Measurements from ENCODE around the gene OR5AU1.

OR5AU1 gene

DNA sequence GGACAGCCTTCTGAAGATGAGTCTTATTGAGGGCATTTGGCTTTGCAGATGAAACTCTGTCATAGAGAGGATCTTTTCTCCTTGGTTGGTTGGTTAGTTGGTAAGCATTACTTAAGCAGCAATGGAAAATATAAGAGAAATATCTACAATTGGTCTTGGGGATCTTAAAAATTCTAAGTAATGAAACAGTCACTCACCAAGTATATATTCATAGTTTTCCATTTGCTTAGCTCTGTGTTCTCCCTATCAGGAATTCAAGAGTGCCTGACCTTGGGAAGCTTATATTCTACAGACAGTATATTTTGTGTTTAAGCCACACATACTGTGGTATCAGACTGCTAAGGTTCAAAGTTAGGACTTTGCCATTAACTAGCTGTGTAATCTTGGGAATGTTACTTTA is at the start of gene OR5AU1:
OR5AU1 (minus strand) TSS at position 101 of the 400 bp plus-strand sequence. CDS start 191 bp downstream, outside the sequence.
- in situ Hi-C loops (cut with MboI; ENCODE audit: low sequenced_read_pairs), result no loop called here

- in situ Hi-C loops (cut with MboI; ENCODE audit: low sequenced_read_pairs), result no loop called here
These were observed 49.3 kb upstream of the OR5AU1 start for GRCh38 chr14:21205026-21205677.

GRCh38 chr14:21204167-21205025 is 48.5 kb upstream of the OR5AU1 start:
- in situ Hi-C loops (cut with MboI; ENCODE audit: low sequenced_read_pairs), result no loop called here

- in situ Hi-C loops (cut with MboI; ENCODE audit: low sequenced_read_pairs), result no loop called here
These were observed 47.8 kb upstream of the OR5AU1 start for GRCh38 chr14:21203470-21204166.

DNA sequence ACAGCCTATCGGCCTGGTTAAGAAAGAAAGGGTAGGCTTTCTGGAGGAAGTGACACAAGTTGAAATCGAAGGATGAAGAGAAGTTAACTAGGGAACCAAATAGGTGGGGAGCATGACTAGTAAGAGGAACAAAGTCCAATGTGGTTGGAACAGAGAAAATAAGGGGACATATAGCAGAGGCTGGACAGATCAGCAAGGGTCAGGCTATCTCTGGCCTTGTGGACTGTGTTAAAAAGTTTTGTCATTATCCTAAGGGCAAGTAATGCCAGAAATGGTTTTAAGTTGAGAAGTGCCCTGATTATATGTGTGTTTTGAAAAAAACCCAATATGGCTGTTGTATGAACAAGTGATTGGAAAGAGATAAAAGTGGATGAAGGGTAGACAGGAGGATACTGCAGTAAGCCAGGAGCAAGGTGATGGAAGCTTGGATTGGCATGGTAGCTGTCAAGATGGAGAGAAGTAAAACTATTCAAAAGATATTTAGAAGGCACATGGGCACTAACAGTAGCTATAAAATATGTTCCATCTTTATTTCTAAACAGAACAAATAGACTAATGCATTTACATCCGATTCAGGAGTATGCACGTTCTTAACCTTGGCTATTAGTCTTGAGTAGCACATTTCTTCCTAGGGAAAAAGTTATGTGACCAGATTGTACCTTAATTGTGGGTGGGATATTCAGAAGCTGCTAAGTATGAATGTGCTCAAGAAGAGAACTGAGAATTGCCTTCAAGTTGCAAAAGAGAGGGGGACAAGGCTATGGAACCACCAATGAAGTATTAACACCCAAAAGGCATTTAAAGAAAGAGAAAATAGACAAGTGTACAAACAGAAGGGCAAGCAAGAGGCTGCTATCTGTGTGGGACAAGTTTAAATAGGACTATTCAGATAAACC is 46.8 kb upstream of the OR5AU1 start:
- in situ Hi-C loops (cut with MboI; ENCODE audit: low sequenced_read_pairs), result no loop called here

DNA sequence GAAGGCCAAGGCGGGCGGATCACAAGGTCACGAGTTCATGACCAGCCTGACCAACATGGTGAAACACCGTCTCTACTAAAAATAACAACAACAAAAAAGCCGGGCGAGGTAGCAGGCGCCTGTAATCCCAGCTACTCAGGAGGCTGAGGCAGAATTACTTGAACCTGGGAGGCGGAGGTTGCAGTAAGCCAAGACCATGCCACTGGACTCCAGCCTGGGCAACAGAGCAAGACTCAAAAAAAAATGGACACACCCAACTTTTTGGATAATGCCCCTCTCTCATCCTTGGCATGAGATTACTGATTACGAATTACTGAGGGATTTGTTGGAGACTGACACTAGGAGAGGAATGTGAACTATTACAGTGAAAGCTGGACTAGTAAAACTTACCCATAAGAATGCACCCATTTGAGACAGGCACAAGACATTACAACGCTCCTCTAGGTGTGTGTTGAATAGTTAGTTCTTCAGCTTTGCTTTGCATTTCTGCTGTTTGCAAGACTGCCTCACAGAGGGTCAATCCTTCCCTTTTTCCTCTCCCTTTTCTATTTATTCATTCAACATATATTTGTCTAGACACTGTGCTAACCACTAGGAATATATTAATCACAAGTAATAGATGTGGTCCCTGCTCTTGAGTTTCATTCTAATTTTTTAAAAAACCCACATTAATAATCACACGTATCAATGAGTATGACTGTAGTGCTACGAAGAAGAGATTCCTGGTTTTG is 46.0 kb upstream of the OR5AU1 start:
- in situ Hi-C loops (cut with MboI; ENCODE audit: low sequenced_read_pairs), result no loop called here

GRCh38 chr14:21200752-21201461 is 45.0 kb upstream of the OR5AU1 start:
- in situ Hi-C loops (cut with MboI; ENCODE audit: low sequenced_read_pairs), result no loop called here

DNA sequence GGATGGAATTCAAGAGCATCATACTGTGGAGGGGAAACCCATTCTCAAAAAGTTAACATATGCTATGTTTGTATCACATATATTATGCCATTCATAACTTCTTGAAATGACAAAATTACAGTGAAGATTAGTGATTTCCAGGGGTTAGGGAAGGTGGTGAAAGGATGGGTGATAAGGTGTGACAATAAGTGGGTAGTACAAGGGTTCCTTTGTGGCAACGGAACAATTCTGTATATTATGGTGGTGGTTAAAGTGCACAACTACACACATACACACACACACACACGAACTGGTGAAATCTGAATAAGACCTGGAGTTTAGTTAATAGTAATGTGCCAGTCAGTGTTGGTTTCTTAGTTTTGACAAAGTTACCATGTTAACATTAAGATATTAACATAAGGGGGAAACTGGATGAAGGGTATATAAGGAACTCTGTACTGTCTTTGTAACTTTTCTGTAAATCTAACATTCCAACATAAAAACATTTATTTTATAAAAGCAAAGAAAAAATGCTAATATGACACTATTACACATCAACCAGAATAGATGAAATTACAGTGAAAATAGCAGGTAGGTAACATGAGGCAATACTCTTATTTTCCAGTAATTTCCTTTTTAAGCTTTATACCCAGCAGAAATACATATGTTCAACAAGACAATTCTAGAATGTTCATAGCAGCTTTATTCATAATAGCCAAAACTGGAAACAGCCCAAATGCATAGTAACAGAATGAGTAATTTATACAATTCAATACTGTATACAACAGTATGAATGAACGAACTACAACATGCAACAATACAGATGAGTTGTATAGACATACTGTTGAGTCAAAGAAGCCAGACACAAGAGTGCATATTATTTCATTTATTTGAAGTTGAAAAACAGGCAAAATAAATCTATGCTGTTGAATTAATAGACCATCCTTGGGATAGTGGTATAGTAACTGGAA is 44.0 kb upstream of the OR5AU1 start:
- in situ Hi-C loops (cut with MboI; ENCODE audit: low sequenced_read_pairs), result no loop called here

DNA sequence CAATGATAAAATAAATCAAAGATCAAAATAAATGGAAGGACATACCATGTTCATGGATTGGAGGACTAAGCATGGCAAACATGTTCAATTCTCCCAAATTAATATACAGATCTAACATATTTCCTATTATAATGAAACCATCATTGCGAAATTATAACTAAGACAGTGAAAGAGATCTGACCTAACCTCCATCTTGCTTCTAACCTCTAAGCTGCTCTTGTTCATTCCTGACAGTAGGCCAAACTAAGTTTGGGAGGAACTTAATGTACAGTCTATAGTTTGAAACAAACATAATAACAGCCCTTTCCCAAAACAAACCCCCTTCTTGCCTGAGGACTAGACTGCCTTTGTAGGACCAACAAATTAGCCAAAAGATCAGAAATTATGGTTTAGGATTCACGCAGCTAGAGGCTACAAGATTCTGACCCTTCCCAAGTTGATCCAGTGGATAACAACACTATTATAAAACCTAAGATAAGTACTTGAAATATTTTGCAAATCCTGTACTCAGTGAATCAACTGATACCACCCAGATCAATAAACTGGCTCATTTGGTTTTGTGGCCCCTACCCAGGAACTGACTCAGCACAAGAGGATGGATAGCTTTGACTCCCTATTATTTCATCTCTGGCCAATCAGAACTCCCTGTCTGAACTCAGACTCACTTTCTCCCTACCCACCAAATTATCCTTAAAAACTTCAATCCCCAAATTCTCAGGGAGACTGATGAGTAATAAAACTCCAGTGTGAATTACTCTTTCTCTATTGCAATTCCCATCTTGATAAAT is 41.7 kb upstream of the OR5AU1 start:
- in situ Hi-C loops (cut with MboI; ENCODE audit: low sequenced_read_pairs), result no loop called here

- in situ Hi-C loops (cut with MboI; ENCODE audit: low sequenced_read_pairs), result no loop called here
These were observed 38.7 kb upstream of the OR5AU1 start for GRCh38 chr14:21194597-21194996.

DNA sequence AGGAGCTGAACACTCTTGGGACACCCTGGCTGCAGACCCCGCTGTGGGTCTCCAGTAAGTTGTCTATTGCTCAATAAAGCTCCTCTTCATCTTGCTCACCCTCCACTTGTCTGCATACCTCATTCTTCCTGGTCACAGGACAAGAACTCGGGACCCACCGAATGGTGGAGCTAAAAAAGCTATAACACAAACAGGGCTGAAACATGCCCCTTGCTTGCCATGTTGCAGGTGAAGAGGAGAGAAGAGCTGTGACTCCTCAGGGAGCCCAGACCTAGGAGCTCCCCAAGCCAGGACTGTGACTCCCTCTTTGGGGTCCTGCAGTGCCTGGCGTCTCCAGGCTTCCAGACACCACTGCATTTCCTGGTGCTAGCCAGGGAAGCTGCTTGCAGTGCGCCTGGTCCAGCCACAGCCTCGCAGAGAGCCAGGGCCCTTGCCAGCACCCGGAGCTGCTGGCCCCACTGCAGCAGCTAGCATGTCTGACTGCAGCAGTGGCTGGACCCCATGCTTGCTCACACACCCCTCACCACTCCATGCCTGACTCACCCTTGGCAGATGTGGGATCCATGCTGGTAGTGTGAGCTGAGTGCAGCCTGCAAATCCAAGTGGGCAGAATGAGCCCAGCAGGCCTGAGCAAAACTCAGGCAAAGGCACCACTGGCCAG is 37.1 kb upstream of the OR5AU1 start:
- in situ Hi-C loops (cut with MboI; ENCODE audit: low sequenced_read_pairs), result no loop called here

DNA sequence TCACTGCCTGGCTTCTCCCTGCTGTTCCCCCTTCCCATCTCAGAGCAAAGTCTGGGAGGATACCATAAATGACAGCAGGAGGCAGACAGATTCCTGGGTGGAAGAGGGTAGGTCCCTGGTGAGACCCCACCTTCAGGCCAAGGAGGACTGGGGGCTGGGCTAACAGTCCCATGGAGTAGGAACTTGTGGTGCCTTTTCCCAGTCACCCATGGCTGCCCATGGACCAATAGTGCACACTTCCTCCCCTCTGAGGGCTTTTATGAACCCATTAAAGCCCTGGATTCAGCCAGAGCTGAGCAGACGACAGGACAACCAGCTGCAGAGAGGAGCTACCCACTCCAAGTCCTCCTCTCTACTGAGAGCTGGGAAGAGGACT is 36.6 kb upstream of the OR5AU1 start:
- in situ Hi-C loops (cut with MboI; ENCODE audit: low sequenced_read_pairs), result no loop called here

DNA sequence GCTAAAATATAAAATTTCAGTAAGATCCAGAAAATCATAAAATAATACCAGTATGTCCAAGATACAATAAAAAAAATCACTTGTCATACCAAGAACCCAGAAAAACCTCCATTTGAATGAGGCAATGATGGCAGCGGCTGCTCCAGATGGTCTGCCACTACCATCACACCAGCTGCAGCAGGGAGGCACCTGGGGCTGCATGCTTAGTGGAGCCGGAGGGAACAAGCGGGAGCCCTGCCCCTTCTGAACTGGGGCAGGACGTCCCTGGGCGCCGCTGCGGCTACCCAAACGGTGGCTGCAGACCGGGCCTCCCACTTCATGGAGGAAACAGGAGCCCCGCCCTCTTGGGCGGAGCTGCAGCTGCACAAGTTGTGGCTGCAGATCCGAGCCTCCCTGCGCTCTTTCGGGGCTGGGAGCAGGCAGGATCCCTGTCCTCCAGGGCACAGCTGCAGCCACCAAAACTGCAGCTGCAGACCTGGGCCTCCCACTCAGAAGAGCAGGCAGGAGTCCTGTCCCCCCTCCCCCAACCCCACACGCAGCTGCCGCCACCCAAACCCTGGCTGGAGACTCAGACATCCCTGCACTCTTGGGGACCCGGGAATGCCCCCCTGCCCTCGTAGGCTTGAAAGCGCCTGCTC is 36.1 kb upstream of the OR5AU1 start:
- in situ Hi-C loops (cut with MboI; ENCODE audit: low sequenced_read_pairs), result no loop called here

DNA sequence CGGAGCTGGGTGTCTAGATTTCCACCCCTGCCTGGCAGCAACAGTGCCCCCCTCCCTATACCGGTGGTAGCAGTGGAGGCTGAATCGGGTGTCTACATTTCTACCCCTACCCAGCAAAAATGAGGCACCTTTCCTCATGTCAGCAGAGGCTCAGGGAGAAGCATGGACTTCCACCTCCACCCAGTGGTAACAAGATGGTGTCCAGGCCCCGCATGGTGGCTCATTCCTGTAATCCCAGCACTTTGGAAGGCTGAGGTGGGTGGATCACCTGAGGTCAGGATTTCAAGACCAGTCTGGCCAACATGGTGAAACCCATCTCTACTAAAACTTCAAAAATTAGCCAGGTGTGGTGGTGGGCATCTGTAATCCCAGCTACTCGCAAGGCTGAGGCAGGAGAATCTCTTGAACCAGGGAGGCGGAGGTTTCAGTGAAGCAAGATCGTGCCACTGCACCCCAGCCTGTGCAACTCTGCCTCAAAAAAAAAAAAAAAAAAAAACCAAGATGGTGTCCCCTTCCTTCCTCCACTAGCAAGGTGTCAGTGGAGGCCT is 35.5 kb upstream of the OR5AU1 start:
- in situ Hi-C loops (cut with MboI; ENCODE audit: low sequenced_read_pairs), result no loop called here

- in situ Hi-C loops (cut with MboI; ENCODE audit: low sequenced_read_pairs), result no loop called here
These were observed 29.6 kb upstream of the OR5AU1 start for GRCh38 chr14:21185491-21185890.

GRCh38 chr14:21184254-21184653 is 28.4 kb upstream of the OR5AU1 start:
- in situ Hi-C loops (cut with MboI; ENCODE audit: low sequenced_read_pairs), result no loop called here

Measured in HL-60/S4 treated with retinoic acid at 250 ng/mL for 4 days and 3 days (cell line).